SK-N-SH (cell line): ENCODE data around the gene KCNJ4. TPM values are rescaled to one million over a fixed set of nuclear protein-coding genes. Genes with fewer than 3 reads are reported as not detected.

Experiments used
- CTCF ChIA-PET: fragments of 300-600, 350-600 bp; formaldehyde crosslinking; extraction: SDS; loops from one replicate; lab custom pipeline; 2021; lab: Yijun Ruan, JAX
- POLR2A ChIA-PET: fragments of 350-600 bp; sonication (Branson Sonifier 250); formaldehyde crosslinking; extraction: SDS; loops from one replicate; lab custom pipeline; 2020; ENCODE audit warnings: antibody characterized with exemption, inconsistent platforms; lab: Yijun Ruan, JAX
- DNase-seq: peaks from one replicate; pipeline ENCODE4 v3.0.0; 2012
- H2AFZ ChIP-seq: fragments of 200-600 bp; sonication (generic); 2 replicates; pipeline ENCODE4 v1.8.1; 2016; ENCODE audit warnings: antibody characterized with exemption, mild to moderate bottlenecking, low read depth
- H3F3A ChIP-seq: fragments of 200-600 bp; sonication (generic); replicated peaks from 2 replicates; pipeline ENCODE3; 2016; ENCODE audit warnings: antibody characterized with exemption, mild to moderate bottlenecking; ENCODE audit not compliant: insufficient read depth
- H3K27ac ChIP-seq, 2 experiments: fragments of 200-500 bp in 1 of 2; fragments of 200-600 bp in 1 of 2; sonication (Bioruptor generic) in 1 of 2; sonication (generic), shearing (Covaris generic) in 1 of 2; 2 replicates each; pipeline versions ENCODE4 v1.5.1 to v1.6.1; 2014 to 2016; ENCODE audit warnings: low read depth in 2 of 2, inconsistent platforms in 1 of 2, low read length in 1 of 2, mild to moderate bottlenecking in 1 of 2, mixed read lengths in 1 of 2
- H3K27me3 ChIP-seq: fragments of 200-600 bp; sonication (generic), shearing (Covaris generic); 2 replicates; pipeline ENCODE4 v1.6.1; 2016; ENCODE audit warnings: mixed run types; ENCODE audit not compliant: insufficient read depth
- H3K36me3 ChIP-seq, 2 experiments: fragments of 200-500 bp in 1 of 2; fragments of 200-600 bp in 1 of 2; sonication (Bioruptor generic) in 1 of 2; sonication (generic) in 1 of 2; replicated peaks in 1 of 2; 2 replicates each; pipeline versions ENCODE3 to v1.5.1; 2014 to 2016; ENCODE audit warnings: low read length in 1 of 2, mild to moderate bottlenecking in 1 of 2; ENCODE audit not compliant: insufficient read depth in 2 of 2, control insufficient read depth in 1 of 2
- H3K4me1 ChIP-seq, 2 experiments: fragments of 200-500 bp in 1 of 2; fragments of 200-600 bp in 1 of 2; sonication (Bioruptor generic) in 1 of 2; sonication (generic), shearing (Covaris generic) in 1 of 2; 2 replicates each; pipeline versions ENCODE4 v1.5.1 to v1.6.1; 2014 to 2016; ENCODE audit warnings: low read depth in 1 of 2, low read length in 1 of 2, mixed run types in 1 of 2; ENCODE audit not compliant: insufficient read depth in 2 of 2, control insufficient read depth in 1 of 2
- H3K4me2 ChIP-seq: fragments of 200-600 bp; sonication (generic), shearing (Covaris generic); 2 replicates; pipeline ENCODE4 v1.6.1; 2017; ENCODE audit warnings: mixed run types
- H3K4me3 ChIP-seq, 2 experiments: fragments of 200-500 bp in 1 of 2; fragments of 200-600 bp in 1 of 2; sonication (Bioruptor generic) in 1 of 2; sonication (generic), shearing (Covaris generic) in 1 of 2; 2 replicates each; pipeline versions ENCODE4 v1.5.1 to v1.8.1; 2014 to 2016; ENCODE audit warnings: low read depth in 2 of 2, inconsistent platforms in 1 of 2, low read length in 1 of 2, mild to moderate bottlenecking in 1 of 2, mixed read lengths in 1 of 2, moderate library complexity in 1 of 2
- H3K79me2 ChIP-seq: fragments of 200-600 bp; sonication (generic); 2 replicates; pipeline ENCODE4 v1.8.1; 2017; ENCODE audit warnings: mild to moderate bottlenecking; ENCODE audit not compliant: insufficient read depth
- H3K9ac ChIP-seq: fragments of 200-600 bp; sonication (generic); 2 replicates; pipeline ENCODE4 v1.6.1; 2017; ENCODE audit warnings: mixed run types
- H3K9me2 ChIP-seq: fragments of 200-600 bp; sonication (generic); 2 replicates; pipeline ENCODE4 v1.6.1; 2017; ENCODE audit warnings: mixed run types
- H3K9me3 ChIP-seq: fragments of 200-600 bp; sonication (generic); 2 replicates; pipeline ENCODE4 v1.6.1; 2017; ENCODE audit warnings: mixed run types, mild to moderate bottlenecking, moderate library complexity
- H4K20me1 ChIP-seq: fragments of 200-600 bp; sonication (generic); 2 replicates; pipeline ENCODE4 v1.6.1; 2017; ENCODE audit warnings: mild to moderate bottlenecking, mixed run types; ENCODE audit not compliant: insufficient read depth
- CTCF ChIP-seq: fragments of 200-600 bp; sonication (generic); IDR thresholded peaks from 2 replicates; pipeline ENCODE4 v1.6.1; 2017; ENCODE audit warnings: antibody characterized with exemption, mild to moderate bottlenecking, moderate library complexity
- ELF1 ChIP-seq: IDR thresholded peaks from 2 replicates; pipeline ENCODE4 v1.4.0; 2012
- EP300 ChIP-seq, 2 experiments: IDR thresholded peaks; 2 replicates each; pipeline versions ENCODE4 v1.4.0 to v1.6.1; 2012; ENCODE audit warnings: borderline replicate concordance in 1 of 2, low read depth in 1 of 2, low read length in 1 of 2
- FOXJ3 ChIP-seq: sonication (generic); formaldehyde crosslinking; IDR thresholded peaks from 2 replicates; pipeline ENCODE4 v1.5.1; 2020; ENCODE audit warnings: mild to moderate bottlenecking, missing genetic modification reagents
- MEF2A ChIP-seq: IDR thresholded peaks from 2 replicates; pipeline ENCODE4 v1.4.0; 2012; ENCODE audit warnings: low read depth, borderline replicate concordance
- MXI1 ChIP-seq: IDR thresholded peaks from 2 replicates; pipeline ENCODE4 v1.6.1; 2012; ENCODE audit warnings: mild to moderate bottlenecking, low read depth, low read length, improper control_type of control experiment
- NRF1 ChIP-seq: IDR thresholded peaks from 2 replicates; pipeline ENCODE4 v1.6.1; 2012; ENCODE audit warnings: low read depth, mild to moderate bottlenecking, low read length
- RFX5 ChIP-seq: IDR thresholded peaks from 2 replicates; pipeline ENCODE4 v1.6.1; 2012; ENCODE audit warnings: mild to moderate bottlenecking, improper control_type of control experiment, low read length
- SIN3A ChIP-seq: IDR thresholded peaks from 2 replicates; pipeline ENCODE4 v1.6.1; 2012; ENCODE audit warnings: low read depth, mild to moderate bottlenecking, low read length, moderate library complexity, borderline replicate concordance
- SMC3 ChIP-seq: IDR thresholded peaks from 2 replicates; pipeline ENCODE4 v1.6.1; 2012; ENCODE audit warnings: low read depth, low read length, improper control_type of control experiment
- TAF1 ChIP-seq: IDR thresholded peaks from 2 replicates; pipeline ENCODE4 v1.6.1; 2012; ENCODE audit warnings: low read depth, mild to moderate bottlenecking, low read length, moderate library complexity, borderline replicate concordance
- TEAD4 ChIP-seq: IDR thresholded peaks from 2 replicates; pipeline ENCODE4 v1.4.0; 2012; ENCODE audit warnings: mild to moderate bottlenecking, borderline replicate concordance; ENCODE audit not compliant: insufficient read depth
- USF2 ChIP-seq: fragments of 150-350 bp; IDR thresholded peaks from 2 replicates; pipeline ENCODE4 v1.6.1; 2017; ENCODE audit warnings: antibody characterized with exemption, low read length, low read depth, borderline replicate concordance
- WGBS: methylation state at CpG from one replicate; pipeline ENCODE4 v1.1.6; 2017; ENCODE audit warnings: low lambda C conversion rate; 5-methylcytosine and 5-hydroxymethylcytosine counted together
- polyA plus RNA-seq, 3 experiments: library from polyadenylated mRNA; depleted of rRNA; stranded (reverse); fragments of >200 nt; gene quantifications; 2 replicates each; pipeline ENCODE4 v1.2.3, GENCODE V29; 2012

KCNJ4 gene
- polyA plus RNA-seq, 1 of the 3 experiments (the other 2 are of a cell fraction), result not detected

GRCh38 chr22:38413085-38414008, 41.7 kb downstream of the KCNJ4 start:
- no peak for DNase-seq
- no peak overlapping the region for H3K9ac ChIP-seq
- no peaks in the 10 kb centered on the region for H3K27me3 ChIP-seq
- H3K4me3 ChIP-seq, result no peak overlapping the region; a peak in 1 of 4 replicates
- H3K4me2 ChIP-seq, result no peak overlapping the region
- POLR2A ChIA-PET, result no interaction called here
- no peak overlapping the region for H2AFZ ChIP-seq
- no peaks in the 10 kb centered on the region for H3K79me2 ChIP-seq
- H3K4me1 ChIP-seq, result peaks cover 0 to 3% of the 10 kb centered on the region in 2 experiments; a peak in 1 of 4 replicates
- CTCF ChIA-PET, result interaction anchor here (1.0 to 1.5 kb wide), 5 partner anchors 12 to 159 kb away, joined by 3 to 5 read pairs (median 4); partner anchors contain the start of gene DMC1
- H3K9me3 ChIP-seq, result no peaks in the 10 kb centered on the region
- 71% methylated on average over 4 of the region's 20 CpGs for WGBS
- TF ChIP-seq MEF2A (no peak), EP300 (IDR thresholded peaks at IDR 0.05; ENCODE audit: borderline replicate concordance in 1 of 2, low read depth in 1 of 2, low read length in 1 of 2) (no peak), TAF1 (no peak), TEAD4 (no peak), CTCF (no peak), NRF1 (no peak), RFX5 (no peak), FOXJ3 (CRISPR knock-in tag) (no peak), SMC3 (no peak), USF2 (no peak), MXI1 (no peak), ELF1 (no peak), SIN3A (no peak)
- no peaks in the 10 kb centered on the region for H3F3A ChIP-seq
- no peak overlapping the region for H3K27ac ChIP-seq
- H4K20me1 ChIP-seq, result no peaks in the 10 kb centered on the region
- no peaks in the 10 kb centered on the region for H3K36me3 ChIP-seq
- H3K9me2 ChIP-seq, result no peaks in the 10 kb centered on the region
